GM18868 (cell line): ENCODE data around the gene TMEM204.

Experiments
- ATAC-seq: cut with Tn5 transposase; IDR thresholded peaks from one replicate; pipeline ENCODE4 v1.9.1; 2021; ENCODE audit warnings: mild to moderate bottlenecking, moderate library complexity; ENCODE audit not compliant: unreplicated experiment

TMEM204 gene

GRCh38 chr16:1536601-1537000 is 3.1 kb downstream of the TMEM204 start:
- no peak for ATAC-seq

GRCh38 chr16:1537138-1537577 is 3.7 kb downstream of the TMEM204 start:
- no peak for ATAC-seq

- no peak for ATAC-seq
Observed at GRCh38 chr16:1537763-1538289, 4.4 kb downstream of the TMEM204 start.

- no peak for ATAC-seq
Observed at GRCh38 chr16:1538804-1539520, 5.5 kb downstream of the TMEM204 start.

GRCh38 chr16:1539720-1540555 is 6.5 kb downstream of the TMEM204 start:
- ATAC-seq, result no peak

GRCh38 chr16:1540556-1540855 is 7.0 kb downstream of the TMEM204 start:
- ATAC-seq, result no peak

GRCh38 chr16:1541293-1542165 is 8.1 kb downstream of the TMEM204 start:
- no peak for ATAC-seq

- ATAC-seq, result no peak
Observed at GRCh38 chr16:1542166-1542500, 8.7 kb downstream of the TMEM204 start.

GRCh38 chr16:1542533-1542932 is 9.1 kb downstream of the TMEM204 start:
- no peak for ATAC-seq

GRCh38 chr16:1543085-1543896 is 9.8 kb downstream of the TMEM204 start:
- no peak for ATAC-seq

GRCh38 chr16:1545044-1546040 is 11.9 kb downstream of the TMEM204 start:
- ATAC-seq, result no peak

- no peak for ATAC-seq
Observed at GRCh38 chr16:1546430-1546829, 13.0 kb downstream of the TMEM204 start.

- no peak for ATAC-seq
Observed at GRCh38 chr16:1548233-1548632, 14.8 kb downstream of the TMEM204 start.

- no peak for ATAC-seq
Observed at GRCh38 chr16:1548727-1549126, 15.3 kb downstream of the TMEM204 start.

GRCh38 chr16:1550069-1550468 is 16.6 kb downstream of the TMEM204 start:
- ATAC-seq, result no peak

- ATAC-seq, result no peak
Observed at GRCh38 chr16:1550696-1551095, 17.2 kb downstream of the TMEM204 start.

- ATAC-seq, result no peak
Observed at GRCh38 chr16:1551166-1551565, 17.7 kb downstream of the TMEM204 start.

GRCh38 chr16:1552129-1552528 is 18.7 kb downstream of the TMEM204 start:
- no peak for ATAC-seq
